AG10803 (cell line): ENCODE data around the gene CD59.

ENCODE experiments used
- DNase-seq: peaks from one replicate; pipeline ENCODE4 v3.0.0; 2010; ENCODE audit warnings: low read depth
- H3K4me3 ChIP-seq: 2 replicates; pipeline ENCODE4 v1.5.1; 2011; ENCODE audit warnings: mild to moderate bottlenecking, low read length, control low read depth
- CTCF ChIP-seq: conservative IDR thresholded peaks from 2 replicates; pipeline ENCODE4 v1.5.1; 2011; ENCODE audit warnings: mild to moderate bottlenecking, low read length, control low read depth, inconsistent platforms

Gene CD59

GRCh38 chr11:33699515-33700062, 36.6 kb downstream of the CD59 start:
- no peak for TF ChIP-seq CTCF
- no peak for DNase-seq
- no peak overlapping the region; the same call in 1 of the 2 replicates for H3K4me3 ChIP-seq

DNA sequence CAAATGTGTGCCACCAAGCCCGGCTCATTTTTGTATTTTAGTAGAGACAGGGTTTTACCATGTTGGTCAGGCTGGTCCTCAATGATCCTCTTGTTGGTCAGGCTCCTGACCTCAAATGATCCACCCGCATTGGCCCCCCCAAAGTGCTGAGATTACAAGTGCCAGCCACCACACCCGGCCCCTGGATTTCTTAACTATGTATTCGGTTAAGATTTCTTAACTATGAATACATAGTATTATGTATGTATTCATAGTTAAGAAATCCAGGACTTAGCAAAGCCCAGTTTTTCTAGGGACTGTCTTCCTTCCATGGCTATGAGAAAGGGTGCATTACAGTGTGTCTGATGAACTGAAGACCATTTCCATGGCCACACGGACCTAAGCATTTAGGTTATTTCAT, 37.3 kb downstream of the CD59 start:
- DNase-seq = no peak
- no peak overlapping the region for H3K4me3 ChIP-seq
- TF ChIP-seq CTCF = no peak

DNA sequence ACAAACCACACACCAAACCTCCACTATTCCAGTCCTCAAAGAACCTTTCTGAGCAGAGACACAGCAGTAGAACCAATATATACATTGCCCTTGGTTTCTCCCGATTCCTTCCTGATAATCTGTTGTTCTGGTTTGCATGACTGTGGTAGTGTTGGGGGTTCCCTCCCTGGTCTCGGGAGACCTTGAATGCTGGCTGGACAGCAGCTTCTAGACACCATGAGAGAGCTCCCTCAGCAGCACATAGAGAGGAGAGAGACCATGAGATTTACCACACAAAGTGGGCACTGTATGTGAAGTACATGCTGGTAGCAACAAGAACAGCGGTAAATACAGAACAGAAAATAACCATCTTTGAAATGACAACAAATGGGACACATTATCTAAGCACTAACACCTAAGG, 38.2 kb downstream of the CD59 start:
- H3K4me3 ChIP-seq = no peak overlapping the region
- DNase-seq = no peak
- no peak for TF ChIP-seq CTCF

DNA sequence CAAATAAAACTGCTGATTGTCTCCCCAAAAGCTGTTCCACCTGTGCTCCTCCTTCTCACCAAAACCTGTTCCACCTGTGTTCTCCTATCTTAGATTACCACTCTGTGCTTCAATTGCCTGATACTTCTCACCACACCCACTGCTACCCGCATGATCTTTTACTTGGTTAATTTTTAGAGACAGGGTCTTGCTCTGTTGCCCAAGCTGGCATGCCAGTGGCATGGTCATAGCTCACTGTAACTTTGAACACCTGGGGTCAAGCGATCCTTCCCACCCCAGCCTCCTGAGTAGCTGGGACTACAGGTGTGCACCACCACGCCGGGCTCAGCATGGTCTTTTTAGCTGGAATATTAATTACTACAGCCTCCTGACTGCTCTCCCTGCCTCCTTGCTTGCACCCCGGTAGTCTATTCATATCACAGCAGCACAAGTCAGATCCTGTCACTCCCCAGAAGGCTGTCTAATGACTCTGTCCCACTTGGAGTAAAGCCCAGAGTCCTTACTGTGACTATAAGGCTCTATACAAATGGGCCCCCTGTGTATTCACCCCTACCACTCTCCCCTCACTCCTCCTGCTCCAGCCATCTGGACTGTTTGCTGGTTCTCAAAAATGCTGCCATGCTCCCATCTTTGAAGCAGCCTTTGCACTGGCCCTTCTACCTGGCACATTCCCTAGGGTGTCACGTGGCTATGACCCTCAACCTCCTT, 39.1 kb downstream of the CD59 start:
- no peak for TF ChIP-seq CTCF
- no peak for DNase-seq
- H3K4me3 ChIP-seq = no peak overlapping the region

GRCh38 chr11:33696411-33696810, 39.8 kb downstream of the CD59 start:
- no peak for TF ChIP-seq CTCF
- no peak for DNase-seq
- H3K4me3 ChIP-seq = no peak overlapping the region

DNA sequence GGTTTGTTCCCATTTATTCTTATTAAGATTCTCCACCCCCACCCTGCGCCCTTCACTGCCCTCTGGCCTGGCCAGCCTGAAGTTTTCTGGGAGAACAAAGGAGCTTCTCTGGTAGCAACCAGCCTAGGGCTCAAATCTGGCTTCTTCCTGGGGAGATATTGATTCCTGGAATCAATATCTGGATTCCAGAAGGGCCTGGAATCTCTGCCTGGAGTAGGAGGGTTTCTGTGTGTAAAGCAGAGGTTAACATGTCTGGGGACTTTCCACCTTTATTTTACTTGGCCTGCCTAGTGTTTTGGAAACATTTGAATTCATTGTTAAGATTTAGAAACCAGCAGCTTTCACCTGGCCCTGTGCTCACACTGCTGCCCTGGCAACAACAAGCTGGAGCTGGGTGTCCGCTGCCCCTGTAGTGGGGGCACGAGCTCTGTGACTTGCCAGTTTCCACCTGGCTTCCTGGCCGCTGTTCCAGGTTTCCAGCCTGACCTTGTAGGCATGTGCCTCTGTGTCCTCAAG, 41.1 kb downstream of the CD59 start:
- DNase-seq = no peak
- no peak for TF ChIP-seq CTCF
- no peak overlapping the region for H3K4me3 ChIP-seq
